GM10248 (cell line): Measurements from ENCODE around the gene SATB2.

Experiments used
- CTCF ChIA-PET: fragments of 300-600 bp; sonication (Branson Sonifier 250); formaldehyde crosslinking; extraction: SDS; loops from one replicate; lab custom pipeline; 2021; ENCODE audit warnings: antibody characterized with exemption; lab: Yijun Ruan, JAX
- POLR2A ChIA-PET: fragments of 350-650 bp; sonication (Branson Sonifier 250); formaldehyde crosslinking; extraction: SDS; loops from one replicate; lab custom pipeline; 2020; ENCODE audit warnings: antibody characterized with exemption; lab: Yijun Ruan, JAX
- DNase-seq: peaks from one replicate; pipeline ENCODE4 v3.0.0; 2012; ENCODE audit errors: extremely low spot score
- TF ChIP-seq, protein P1 (sequence below): IDR thresholded peaks from 2 replicates; pipeline ENCODE4 v1.5.1; 2012; ENCODE audit warnings: mild to moderate bottlenecking, low read depth; ENCODE audit errors: extremely low read depth, missing control alignments, control extremely low read depth

Gene SATB2

GRCh38 chr2:199273042-199273511, 184.7 kb downstream of the SATB2 start:
- DNase-seq: no peak
- ChIA-PET CTCF (interaction anchor here (1.3 kb wide), 1 partner anchor 22 kb away, joined by 3 read pairs; no protein-coding TSS in a partner anchor), POLR2A (no interaction called here)
- TF ChIP-seq, protein P1, sequence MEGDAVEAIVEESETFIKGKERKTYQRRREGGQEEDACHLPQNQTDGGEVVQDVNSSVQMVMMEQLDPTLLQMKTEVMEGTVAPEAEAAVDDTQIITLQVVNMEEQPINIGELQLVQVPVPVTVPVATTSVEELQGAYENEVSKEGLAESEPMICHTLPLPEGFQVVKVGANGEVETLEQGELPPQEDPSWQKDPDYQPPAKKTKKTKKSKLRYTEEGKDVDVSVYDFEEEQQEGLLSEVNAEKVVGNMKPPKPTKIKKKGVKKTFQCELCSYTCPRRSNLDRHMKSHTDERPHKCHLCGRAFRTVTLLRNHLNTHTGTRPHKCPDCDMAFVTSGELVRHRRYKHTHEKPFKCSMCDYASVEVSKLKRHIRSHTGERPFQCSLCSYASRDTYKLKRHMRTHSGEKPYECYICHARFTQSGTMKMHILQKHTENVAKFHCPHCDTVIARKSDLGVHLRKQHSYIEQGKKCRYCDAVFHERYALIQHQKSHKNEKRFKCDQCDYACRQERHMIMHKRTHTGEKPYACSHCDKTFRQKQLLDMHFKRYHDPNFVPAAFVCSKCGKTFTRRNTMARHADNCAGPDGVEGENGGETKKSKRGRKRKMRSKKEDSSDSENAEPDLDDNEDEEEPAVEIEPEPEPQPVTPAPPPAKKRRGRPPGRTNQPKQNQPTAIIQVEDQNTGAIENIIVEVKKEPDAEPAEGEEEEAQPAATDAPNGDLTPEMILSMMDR: no peak

- ChIA-PET CTCF (interaction anchor here (1.5 kb wide), 1 partner anchor 117 kb away, joined by 3 read pairs; no protein-coding TSS in a partner anchor), POLR2A (no interaction called here)
- TF ChIP-seq, protein P1: no peak
- DNase-seq: no peak
Observed at GRCh38 chr2:199261936-199262335, 195.8 kb downstream of the SATB2 start.

GRCh38 chr2:199261239-199261638, 196.5 kb downstream of the SATB2 start:
- ChIA-PET CTCF (interaction anchor here (1.5 kb wide), 1 partner anchor 116 kb away, joined by 3 read pairs; no protein-coding TSS in a partner anchor), POLR2A (no interaction called here)
- no peak for DNase-seq
- TF ChIP-seq, protein P1: no peak

GRCh38 chr2:199259671-199260070, 198.1 kb downstream of the SATB2 start:
- CTCF ChIA-PET: no interaction called here
- DNase-seq: no peak
- TF ChIP-seq, protein P1: no peak
- POLR2A ChIA-PET: no interaction called here

DNA sequence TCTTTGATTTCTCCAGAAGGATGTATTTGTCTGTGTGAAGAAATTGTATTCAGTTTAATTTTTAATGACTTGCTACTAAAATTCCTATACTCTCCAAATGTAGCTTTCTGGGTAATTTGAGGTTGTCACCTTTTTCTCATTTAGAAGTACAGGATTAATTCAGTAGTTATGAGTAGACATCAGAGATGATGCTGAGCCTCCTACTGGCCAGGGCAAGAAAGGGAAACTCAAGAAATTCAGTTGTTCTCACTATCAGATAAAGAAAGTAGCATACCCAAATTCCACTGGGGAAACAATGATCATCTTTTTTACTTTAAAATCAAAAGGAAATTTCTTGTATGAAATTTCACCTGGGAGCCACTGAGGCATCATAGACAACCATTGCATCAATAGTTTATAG, 199.4 kb downstream of the SATB2 start:
- CTCF ChIA-PET: interaction anchor here (0.8 to 1.4 kb wide), 3 partner anchors 9 to 947 kb away, joined by 3 to 7 read pairs (median 3); no protein-coding TSS in a partner anchor
- no peak for DNase-seq
- TF ChIP-seq, protein P1: no peak
- POLR2A ChIA-PET: no interaction called here

DNA sequence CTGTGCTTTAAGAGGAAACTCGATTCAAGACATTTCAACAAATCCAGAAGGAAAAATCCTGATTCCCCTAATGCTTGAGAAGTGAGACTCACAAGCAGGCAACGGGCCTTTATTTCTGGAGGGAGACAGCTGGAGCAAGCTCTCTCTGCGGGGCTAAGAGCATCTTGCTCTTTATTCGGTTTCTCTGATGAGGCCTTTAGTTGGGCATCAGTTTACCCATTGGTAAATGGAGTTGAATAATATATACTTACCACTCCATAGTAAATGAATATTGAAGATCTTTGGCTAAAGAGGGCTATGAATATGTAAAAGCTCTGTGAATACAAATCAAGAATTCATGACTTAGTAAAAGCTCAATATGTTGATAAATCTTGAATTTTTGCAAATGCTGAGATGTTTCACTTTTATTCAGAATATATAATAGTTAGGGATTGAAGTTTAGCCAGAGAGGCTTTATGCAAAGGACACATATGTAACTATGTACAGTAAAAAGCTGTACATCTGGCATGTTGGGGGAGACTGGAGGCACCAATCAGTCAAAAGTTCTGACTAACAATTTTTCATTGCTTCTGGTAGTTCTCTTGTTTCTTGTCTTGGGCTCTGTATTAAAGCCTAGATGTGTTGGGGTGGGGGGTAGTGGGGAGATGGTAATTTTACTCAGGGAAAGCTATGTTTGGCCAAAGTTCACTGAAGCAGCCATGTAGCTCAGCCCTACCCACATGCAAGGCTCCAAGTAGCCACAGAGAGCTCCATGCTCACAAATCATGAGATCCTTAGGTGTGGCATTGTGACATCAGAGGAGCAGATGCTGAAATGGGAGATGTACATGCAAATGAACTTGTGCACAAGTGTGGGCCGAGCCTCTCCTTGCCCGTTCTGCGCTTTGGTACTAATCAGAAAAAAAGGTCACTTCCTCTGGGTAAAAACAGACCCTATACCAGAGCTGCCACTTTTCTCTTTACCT, 200.2 kb downstream of the SATB2 start:
- CTCF ChIA-PET: interaction anchor here (1.4 kb wide), 2 partner anchors 10 to 27 kb away, joined by 3 to 7 read pairs; no protein-coding TSS in a partner anchor

More for the DNA sequence above, 200.2 kb downstream of the SATB2 start:
- POLR2A ChIA-PET: no interaction called here
- TF ChIP-seq, protein P1: no peak
- DNase-seq: no peak
